Prostate gland (tissue), 2 donors: ENCODE data around the gene FDXR. TPM values are rescaled to one million over a fixed set of nuclear protein-coding genes. Genes with fewer than 3 reads are reported as not detected.
"Not testable (repeated sequence)": the region's sequence is repeated elsewhere in the genome, so short reads cannot be mapped to it uniquely, and the experiment has no call there.

Experiments used
- DNase-seq: peaks from one replicate; pipeline ENCODE4 v3.0.0-alpha.2; 2019; ENCODE audit warnings: low spot score
- H3K27ac ChIP-seq, 2 donors: fragments of 200-600 bp; sonication (generic); 2 replicates each; pipeline ENCODE4 v1.5.1; 2017 to 2019
- H3K27me3 ChIP-seq: fragments of 200-600 bp; sonication (generic); replicated peaks from 2 replicates; pipeline ENCODE4 v1.5.1; 2019; ENCODE audit not compliant: insufficient read depth
- H3K36me3 ChIP-seq, 2 donors: fragments of 200-600 bp; sonication (generic); 1 replicate in 1 of 2; 2 replicates in 1 of 2; pipeline versions ENCODE4 v1.5.1 to v1.8.1; 2017 to 2019
- H3K4me1 ChIP-seq: fragments of 200-600 bp; sonication (generic); replicated peaks from 2 replicates; pipeline ENCODE4 v1.5.1; 2019
- H3K4me3 ChIP-seq, 2 donors: fragments of 200-600 bp; sonication (generic); 2 replicates each; pipeline ENCODE4 v1.5.1; 2017 to 2019
- H3K9me3 ChIP-seq: fragments of 200-600 bp; sonication (generic); 2 replicates; pipeline ENCODE4 v1.5.1; 2017
- CTCF ChIP-seq, 4 experiments: fragments of 200-600 bp in 2 of 4; fragments of 450-650 bp in 2 of 4; sonication (generic) in 2 of 4; IDR thresholded peaks; 1 replicate in 3 of 4; 2 replicates in 1 of 4; pipeline ENCODE4 v1.5.1; 2016 to 2019; ENCODE audit warnings: antibody characterized with exemption in 4 of 4, mild to moderate bottlenecking in 2 of 4, moderate library complexity in 2 of 4
- POLR2A ChIP-seq: fragments of 450-650 bp; IDR thresholded peaks from one replicate; pipeline ENCODE4 v1.6.1; 2016; ENCODE audit warnings: antibody characterized with exemption, mild to moderate bottlenecking
- POLR2AphosphoS5 ChIP-seq: sonication (generic); formaldehyde crosslinking; IDR thresholded peaks from one replicate; pipeline ENCODE4 v1.6.1; 2017; ENCODE audit warnings: antibody characterized with exemption
- WGBS: methylation state at CpG from one replicate; pipeline ENCODE4 v1.1.5; 2018; 5-methylcytosine and 5-hydroxymethylcytosine counted together
- intact Hi-C: fragments of 100-400 bp; cut with DNase I; formaldehyde crosslinking; loops from one replicate; pipeline ENCODE4 v1.14.2; 2022
- total RNA-seq, 2 donors: library from RNA; depleted of rRNA; stranded (reverse); fragments of >200 nt; gene quantifications; one replicate each; pipeline ENCODE4 v1.1.0, GENCODE V29; 2016

Gene FDXR
- total RNA-seq, 2 donors from 2014 or later = 24.6 to 182 TPM

- H3K36me3 ChIP-seq = no peaks in the 10 kb centered on the region
- 84% methylated on average over 3 of the region's 3 CpGs for WGBS
Observed at GRCh38 chr17:74870512-74870911, 2.3 kb downstream of the FDXR start.

GRCh38 chr17:74870028-74870427 is 2.8 kb downstream of the FDXR start:
- H3K27me3 ChIP-seq, H3K27ac ChIP-seq, H3K4me3 ChIP-seq, H3K36me3 ChIP-seq, H3K9me3 ChIP-seq, DNase-seq, intact Hi-C loops, H3K4me1 ChIP-seq: not testable (repeated sequence)
- WGBS = 94% methylated on average over 9 of the region's 9 CpGs

More at GRCh38 chr17:74870512-74870911, 2.3 kb downstream of the FDXR start:
- no peaks in the 10 kb centered on the region for H3K4me1 ChIP-seq
- TF ChIP-seq CTCF (IDR thresholded peaks at IDR 0.05) (no peak), POLR2AphosphoS5 (no peak), POLR2A (no peak)
- H3K27ac ChIP-seq = no peak overlapping the region
- no peak overlapping the region for H3K4me3 ChIP-seq
- H3K9me3 ChIP-seq = no peaks in the 10 kb centered on the region
- H3K27me3 ChIP-seq = no peaks in the 10 kb centered on the region
- DNase-seq = no peak
- intact Hi-C loops = no loop called here

- no peaks in the 10 kb centered on the region for H3K36me3 ChIP-seq
- H3K4me1 ChIP-seq = no peaks in the 10 kb centered on the region
- no peaks in the 10 kb centered on the region for H3K27me3 ChIP-seq
- TF ChIP-seq CTCF (IDR thresholded peaks at IDR 0.05) (no peak), POLR2AphosphoS5 (no peak), POLR2A (no peak)
- H3K4me3 ChIP-seq = no peak overlapping the region
- no peak overlapping the region for H3K27ac ChIP-seq
- no peak for DNase-seq
- 96% methylated on average over 6 of the region's 6 CpGs for WGBS
- intact Hi-C loops = no loop called here
- H3K9me3 ChIP-seq = no peaks in the 10 kb centered on the region
Observed at GRCh38 chr17:74868908-74869255, 3.9 kb downstream of the FDXR start.

GRCh38 chr17:74868251-74868907 is 4.4 kb downstream of the FDXR start:
- Histone ChIP-seq H3K36me3 (no peaks in the 10 kb centered on the region), H3K4me1 (no peaks in the 10 kb centered on the region), H3K27me3 (no peaks in the 10 kb centered on the region), H3K9me3 (no peaks in the 10 kb centered on the region), H3K27ac (no peak overlapping the region), H3K4me3 (no peak overlapping the region)
- no peak for DNase-seq
- TF ChIP-seq POLR2A (no peak), POLR2AphosphoS5 (no peak), CTCF (IDR thresholded peaks at IDR 0.05) (no peak)
- WGBS = 81% methylated on average over 12 of the region's 12 CpGs
- intact Hi-C loops = no loop called here

GRCh38 chr17:74866198-74866835 is 6.5 kb downstream of the FDXR start:
- Histone ChIP-seq H3K27me3 (peaks cover under 1% of the 10 kb centered on the region), H3K4me3 (no peak overlapping the region), H3K4me1 (no peaks in the 10 kb centered on the region), H3K36me3 (no peaks in the 10 kb centered on the region), H3K27ac (no peak overlapping the region), H3K9me3 (no peaks in the 10 kb centered on the region)
- TF ChIP-seq POLR2A (no peak), POLR2AphosphoS5 (no peak), CTCF (IDR thresholded peaks at IDR 0.05) (no peak)
- 80% methylated on average over 19 of the region's 19 CpGs for WGBS
- intact Hi-C loops = loop anchor here (2.0 kb wide), 1 partner anchor 122 kb away; no protein-coding TSS in a partner anchor
- DNase-seq = no peak
